Activated T-helper 1 cell treated with anti-CD3 and anti-CD28 coated beads, Interleukin-12 subunit alpha, Interleukin-12 subunit beta, Interleukin-2, Interleukin-4 antibody, amounts not matched to agents 30 ng/mL and 10 ng/mL and 1 ng/mL, durations not matched to agents 14 hours and 24 hours and 36 hours (primary cell): Measurements from ENCODE around the gene DIPK1B. TPM values are rescaled to one million over a fixed set of nuclear protein-coding genes. Genes with fewer than 3 reads are reported as not detected.

Source experiments
- DNase-seq: peaks from one replicate; pipeline ENCODE4 v3.0.0; 2021; ENCODE audit warnings: low spot score
- H3K27ac Mint-ChIP-seq: one replicate; pipeline ENCODE4 v1.8.0; 2021; ENCODE audit warnings: mild to moderate bottlenecking, mixed read lengths
- H3K27me3 Mint-ChIP-seq: one replicate; pipeline ENCODE4 v1.8.0; 2022; ENCODE audit warnings: mild to moderate bottlenecking, moderate library complexity, mixed read lengths; ENCODE audit not compliant: insufficient read depth
- H3K36me3 Mint-ChIP-seq: one replicate; pipeline ENCODE4 v1.8.0; 2021; ENCODE audit warnings: low read depth, mixed read lengths
- H3K4me1 Mint-ChIP-seq: one replicate; pipeline ENCODE4 v1.8.0; 2021; ENCODE audit warnings: low read depth, mixed read lengths
- H3K4me3 Mint-ChIP-seq: one replicate; pipeline ENCODE4 v1.8.0; 2021; ENCODE audit warnings: mild to moderate bottlenecking, moderate library complexity, mixed read lengths
- H3K9me3 Mint-ChIP-seq: one replicate; pipeline ENCODE4 v1.8.0; 2021; ENCODE audit warnings: mixed read lengths
- intact Hi-C: fragments of 100-400 bp; cut with micrococcal nuclease; formaldehyde crosslinking; loops from one replicate; pipeline ENCODE4 v1.15.1; 2024
- total RNA-seq: library from RNA; stranded (reverse); gene quantifications from 2 replicates; pipeline ENCODE4 v1.2.3, GENCODE V29; 2022

Gene DIPK1B
- total RNA-seq, 1 donor from 2014 or later, result 0.88 TPM

DNA sequence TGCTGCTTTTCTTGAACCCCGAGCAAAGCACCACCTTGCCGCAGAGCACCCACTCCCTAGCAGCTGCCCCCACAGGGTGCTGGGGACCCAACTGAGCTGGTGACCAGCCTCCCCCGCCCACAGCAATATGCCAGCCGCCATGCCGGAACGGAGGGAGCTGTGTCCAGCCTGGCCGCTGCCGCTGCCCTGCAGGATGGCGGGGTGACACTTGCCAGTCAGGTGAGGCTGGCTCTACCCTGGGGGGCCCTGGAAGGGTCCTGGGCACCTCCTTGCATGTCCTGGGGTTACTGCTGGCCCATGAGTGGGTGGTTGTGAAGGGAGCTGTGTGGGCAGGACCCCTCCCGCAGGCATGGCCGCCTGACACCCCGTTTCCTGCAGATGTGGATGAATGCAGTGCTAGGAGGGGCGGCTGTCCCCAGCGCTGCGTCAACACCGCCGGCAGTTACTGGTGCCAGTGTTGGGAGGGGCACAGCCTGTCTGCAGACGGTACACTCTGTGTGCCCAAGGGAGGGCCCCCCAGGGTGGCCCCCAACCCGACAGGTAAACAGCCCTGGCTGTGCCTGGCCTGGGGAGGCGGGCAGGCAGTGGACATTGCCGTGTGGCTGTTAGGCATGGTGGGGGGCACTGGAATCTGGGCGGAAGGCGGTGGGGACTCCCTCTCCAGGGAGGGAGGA, 42.4 kb upstream of the DIPK1B start:
- intact Hi-C loops, result no loop called here
- Mint-ChIP-seq H3K4me3 (no peak overlapping the region), H3K27me3 (peaks cover 10% of the 10 kb centered on the region), H3K36me3 (no peaks in the 10 kb centered on the region), H3K4me1 (no peaks in the 10 kb centered on the region), H3K27ac (no peak overlapping the region), H3K9me3 (no peaks in the 10 kb centered on the region)
- DNase-seq, result no peak

DNA sequence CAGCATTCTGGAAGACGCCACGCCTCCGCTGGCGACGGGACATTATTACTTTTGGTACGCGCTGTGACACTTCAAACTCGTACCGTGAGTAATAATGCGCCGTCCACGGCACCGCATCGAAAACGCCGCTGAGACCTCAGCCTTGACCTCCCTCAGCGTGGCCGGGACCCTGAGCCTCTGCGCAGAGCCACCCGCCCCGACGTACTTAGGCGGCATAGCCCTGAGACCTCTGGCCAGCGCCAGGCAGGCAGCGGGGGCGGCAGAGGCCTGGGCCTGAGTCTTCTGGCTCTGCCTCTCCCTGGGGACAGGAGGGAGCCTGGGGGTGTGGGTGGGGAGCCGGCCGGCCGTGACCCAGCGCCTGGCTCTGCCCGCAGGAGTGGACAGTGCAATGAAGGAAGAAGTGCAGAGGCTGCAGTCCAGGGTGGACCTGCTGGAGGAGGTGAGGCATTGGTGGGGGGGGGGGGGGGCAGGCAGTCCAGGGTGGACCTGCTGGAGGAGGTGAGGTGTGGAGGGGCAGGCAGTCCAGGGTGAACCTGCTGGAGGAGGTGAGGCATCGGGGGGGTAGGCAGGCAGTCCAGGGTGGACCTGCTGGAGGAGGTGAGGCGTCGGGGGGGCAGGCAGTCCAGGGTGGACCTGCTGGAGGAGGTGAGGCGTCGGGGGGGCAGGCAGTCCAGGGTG, 41.7 kb upstream of the DIPK1B start:
- Mint-ChIP-seq H3K27ac (no peak overlapping the region), H3K4me1 (no peaks in the 10 kb centered on the region), H3K27me3 (peaks cover 7% of the 10 kb centered on the region), H3K4me3 (no peak overlapping the region), H3K36me3 (no peaks in the 10 kb centered on the region), H3K9me3 (no peaks in the 10 kb centered on the region)
- intact Hi-C loops, result no loop called here
- no peak for DNase-seq

DNA sequence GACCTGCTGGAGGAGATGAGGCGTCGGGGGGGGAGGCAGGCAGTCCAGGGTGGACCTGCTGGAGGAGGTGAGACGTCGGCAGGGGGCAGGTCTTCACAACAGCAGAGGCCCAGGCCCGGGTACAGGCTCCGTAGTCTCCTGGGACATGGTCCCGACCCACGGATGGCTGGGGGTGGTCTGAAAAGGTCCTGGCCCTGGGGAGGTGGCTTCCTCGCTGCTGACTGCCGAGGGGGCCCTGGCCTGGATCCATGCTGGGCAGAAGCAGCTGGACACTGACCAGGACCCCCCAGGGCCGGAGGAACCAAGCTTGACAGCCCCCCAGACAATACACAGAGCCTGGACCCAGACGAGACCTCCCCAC, 41.1 kb upstream of the DIPK1B start:
- intact Hi-C loops, result no loop called here
- Mint-ChIP-seq H3K27me3 (peaks cover 7% of the 10 kb centered on the region), H3K36me3 (no peaks in the 10 kb centered on the region), H3K9me3 (no peaks in the 10 kb centered on the region), H3K4me1 (no peaks in the 10 kb centered on the region), H3K27ac (no peak overlapping the region), H3K4me3 (no peak overlapping the region)
- no peak for DNase-seq

DNA sequence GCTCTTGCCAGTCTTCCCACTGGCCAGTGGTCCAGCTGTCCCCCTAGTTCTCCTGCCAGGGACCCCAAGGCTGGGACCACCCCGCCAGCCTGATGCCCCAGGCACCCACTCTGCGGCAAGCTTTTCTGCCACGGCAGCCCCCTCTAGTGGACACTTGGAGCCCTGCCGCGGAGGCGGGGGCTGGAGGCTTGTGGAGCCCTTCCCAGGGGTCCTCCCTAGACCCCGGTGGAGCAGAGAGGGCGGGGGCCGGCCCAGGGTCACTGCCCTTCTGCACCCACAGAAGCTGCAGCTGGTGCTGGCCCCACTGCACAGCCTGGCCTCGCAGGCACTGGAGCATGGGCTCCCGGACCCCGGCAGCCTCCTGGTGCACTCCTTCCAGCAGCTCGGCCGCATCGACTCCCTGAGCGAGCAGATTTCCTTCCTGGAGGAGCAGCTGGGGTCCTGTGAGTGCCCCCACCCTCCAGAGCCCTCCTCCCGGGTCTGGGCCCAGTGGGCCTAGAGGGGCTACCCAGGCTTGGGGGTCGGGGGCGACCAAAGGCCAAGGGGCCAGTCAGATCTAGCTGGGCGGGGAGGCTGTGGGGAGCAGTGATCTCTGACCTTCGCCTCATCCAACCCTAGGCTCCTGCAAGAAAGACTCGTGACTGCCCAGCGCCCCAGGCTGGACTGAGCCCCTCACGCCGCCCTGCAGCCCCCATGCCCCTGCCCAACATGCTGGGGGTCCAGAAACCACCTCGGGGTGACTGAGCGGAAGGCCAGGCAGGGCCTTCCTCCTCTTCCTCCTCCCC, 40.5 kb upstream of the DIPK1B start:
- H3K4me3 Mint-ChIP-seq, result no peak overlapping the region
- DNase-seq, result no peak
- intact Hi-C loops, result no loop called here

DNA sequence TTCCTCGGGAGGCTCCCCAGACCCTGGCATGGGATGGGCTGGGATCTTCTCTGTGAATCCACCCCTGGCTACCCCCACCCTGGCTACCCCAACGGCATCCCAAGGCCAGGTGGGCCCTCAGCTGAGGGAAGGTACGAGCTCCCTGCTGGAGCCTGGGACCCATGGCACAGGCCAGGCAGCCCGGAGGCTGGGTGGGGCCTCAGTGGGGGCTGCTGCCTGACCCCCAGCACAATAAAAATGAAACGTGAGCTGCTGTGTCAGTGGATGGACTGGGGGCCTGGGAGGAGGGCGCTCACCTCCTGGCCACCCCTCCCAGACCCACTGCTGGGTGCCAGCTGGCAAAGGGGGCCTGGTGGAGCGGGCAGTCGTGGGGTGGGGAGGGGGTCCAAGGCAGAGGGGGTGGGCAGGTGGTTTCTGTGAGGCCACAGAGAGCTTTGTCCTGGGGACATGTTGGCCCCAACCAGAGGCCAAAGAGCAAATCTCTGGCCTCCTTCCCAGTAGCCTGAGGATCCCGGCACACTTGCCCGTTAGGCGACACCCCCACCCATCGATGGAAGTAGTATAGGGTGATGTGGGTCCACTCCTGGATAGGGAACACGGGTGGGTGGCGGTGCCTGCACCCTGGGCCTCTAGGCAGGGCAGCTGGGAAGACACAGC, 39.8 kb upstream of the DIPK1B start:
- Mint-ChIP-seq H3K27me3 (peaks cover 2% of the 10 kb centered on the region), H3K4me1 (no peaks in the 10 kb centered on the region), H3K9me3 (no peaks in the 10 kb centered on the region), H3K4me3 (no peak overlapping the region), H3K27ac (no peak overlapping the region), H3K36me3 (no peaks in the 10 kb centered on the region)
- intact Hi-C loops, result no loop called here
- DNase-seq, result no peak

More for the DNA sequence above, 40.5 kb upstream of the DIPK1B start:
- Mint-ChIP-seq H3K27ac (no peak overlapping the region), H3K4me1 (no peaks in the 10 kb centered on the region), H3K9me3 (no peaks in the 10 kb centered on the region), H3K36me3 (no peaks in the 10 kb centered on the region), H3K27me3 (peaks cover 2% of the 10 kb centered on the region)

DNA sequence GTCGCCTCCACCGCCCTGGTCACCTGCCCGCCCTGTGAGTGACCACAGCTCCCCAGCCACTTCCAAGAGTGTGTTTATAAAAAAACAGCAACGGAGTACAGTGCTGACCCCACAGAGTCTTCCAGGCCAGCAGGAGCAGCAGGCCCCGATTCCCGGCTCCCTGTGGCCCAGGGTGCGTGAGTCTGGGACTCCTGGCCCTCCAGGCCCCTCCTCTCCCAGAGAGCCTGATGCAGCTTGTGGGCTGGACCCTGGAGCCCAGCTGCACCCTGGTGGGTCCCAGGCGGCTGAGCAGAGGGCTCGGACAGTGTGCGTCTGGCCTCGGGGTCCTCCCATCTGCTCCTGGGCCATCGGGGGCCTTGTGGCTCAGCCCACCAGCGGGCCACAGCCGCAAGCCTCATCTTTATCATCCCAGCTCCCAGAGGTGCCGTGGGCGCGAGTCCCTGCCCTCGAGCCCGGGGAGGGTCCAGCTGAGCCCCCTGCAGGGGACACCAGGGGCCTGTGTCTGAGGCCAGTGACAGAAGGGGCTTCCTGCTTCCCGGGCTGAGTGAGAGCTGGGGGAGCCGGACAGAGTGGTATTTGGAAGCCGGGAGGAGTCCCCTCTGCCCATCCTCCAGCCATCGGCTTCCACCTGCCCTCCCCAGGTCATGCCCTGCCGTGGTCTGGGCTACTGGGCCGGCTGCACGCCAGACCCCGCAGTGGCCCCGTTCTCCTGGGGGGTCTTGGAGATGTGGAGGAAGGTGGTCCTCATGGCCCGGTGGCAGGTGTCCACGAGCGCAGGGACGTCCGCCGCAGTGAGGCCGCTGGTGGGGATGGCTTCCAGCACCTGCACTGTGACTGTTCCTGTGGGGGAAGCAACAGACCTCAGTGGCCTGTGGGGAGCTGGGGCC, 39.0 kb upstream of the DIPK1B start:
- peaks cover 2% of the 10 kb centered on the region for H3K27me3 Mint-ChIP-seq
- H3K4me3 Mint-ChIP-seq, result no peak overlapping the region
- no peaks in the 10 kb centered on the region for H3K9me3 Mint-ChIP-seq
- intact Hi-C loops, result no loop called here
- no peaks in the 10 kb centered on the region for H3K4me1 Mint-ChIP-seq
- DNase-seq, result no peak
- no peaks in the 10 kb centered on the region for H3K36me3 Mint-ChIP-seq
- H3K27ac Mint-ChIP-seq, result no peak overlapping the region

DNA sequence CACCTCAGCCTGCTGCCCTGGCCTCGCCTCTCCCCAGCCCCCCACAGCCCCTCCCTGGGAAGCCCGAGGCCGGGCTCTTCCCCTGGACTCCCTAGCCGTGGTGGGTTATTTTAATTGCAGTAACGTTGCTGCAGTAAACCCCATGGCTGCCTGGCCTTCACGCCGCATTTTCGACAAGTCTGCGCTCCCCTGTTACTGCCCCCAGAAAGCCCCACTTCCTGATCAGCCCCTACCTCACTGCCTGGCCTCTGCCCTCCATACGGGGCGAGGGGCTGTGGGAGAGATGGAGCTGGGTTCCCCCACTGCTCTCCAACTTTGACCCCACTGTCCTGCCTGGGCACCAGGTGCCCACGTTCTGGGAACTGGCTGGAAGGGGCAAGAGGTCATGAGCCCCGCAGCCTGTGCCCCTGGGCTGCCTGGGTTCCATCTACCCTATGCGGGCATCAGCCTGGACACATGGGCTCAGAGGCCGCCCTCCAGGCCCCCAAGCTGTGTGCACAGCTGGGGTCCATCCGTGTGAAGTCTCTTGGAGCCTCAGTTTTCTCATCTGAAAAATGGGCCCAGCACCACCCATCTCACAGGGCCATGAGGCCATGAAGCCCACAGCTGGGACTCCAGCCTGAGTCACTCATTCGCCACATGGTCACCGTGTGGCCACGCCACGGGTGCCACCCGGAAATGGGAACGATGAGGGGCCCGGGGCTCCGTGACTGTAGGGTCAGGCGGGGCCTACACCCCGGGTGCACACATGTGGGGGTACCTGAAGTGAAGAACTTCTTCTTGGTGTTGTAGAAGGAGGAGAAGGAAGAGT, 38.2 kb upstream of the DIPK1B start:
- intact Hi-C loops, result no loop called here
- no peaks in the 10 kb centered on the region for H3K36me3 Mint-ChIP-seq
- no peaks in the 10 kb centered on the region for H3K27me3 Mint-ChIP-seq
- no peak overlapping the region for H3K27ac Mint-ChIP-seq
- H3K9me3 Mint-ChIP-seq, result no peaks in the 10 kb centered on the region
- no peak for DNase-seq
- no peaks in the 10 kb centered on the region for H3K4me1 Mint-ChIP-seq
- H3K4me3 Mint-ChIP-seq, result no peak overlapping the region

DNA sequence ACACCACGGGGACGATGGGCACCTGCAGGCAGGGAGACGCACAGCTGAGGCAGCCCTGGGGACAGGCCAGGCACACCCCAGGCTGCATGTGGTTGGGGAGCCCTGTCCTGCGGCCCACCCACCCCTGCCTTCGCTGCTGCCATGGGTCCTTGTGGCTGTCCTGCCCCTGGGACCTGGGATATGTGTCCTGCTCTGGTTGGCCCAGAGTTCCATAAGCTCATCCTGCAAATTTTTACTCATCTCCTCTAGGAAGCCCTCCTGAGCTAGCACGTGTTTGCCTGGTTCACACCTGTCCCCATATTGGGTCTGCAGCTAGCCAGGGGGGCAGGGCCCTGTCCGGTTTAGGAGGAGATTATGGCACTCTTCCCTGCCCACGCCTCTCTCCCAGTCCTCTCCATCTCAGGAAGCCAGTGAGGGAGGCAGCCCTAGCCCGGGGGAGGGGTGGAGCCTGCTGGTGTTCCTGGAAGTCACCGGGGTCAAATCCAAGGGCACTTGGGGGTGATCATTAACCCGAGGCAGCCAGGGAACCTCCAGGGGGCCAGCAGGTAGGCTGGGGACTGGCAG, 37.5 kb upstream of the DIPK1B start:
- H3K9me3 Mint-ChIP-seq, result no peaks in the 10 kb centered on the region
- no peaks in the 10 kb centered on the region for H3K27me3 Mint-ChIP-seq
- H3K4me3 Mint-ChIP-seq, result no peak overlapping the region
- intact Hi-C loops, result no loop called here
- no peak overlapping the region for H3K27ac Mint-ChIP-seq
- no peaks in the 10 kb centered on the region for H3K4me1 Mint-ChIP-seq
- DNase-seq, result no peak
- no peaks in the 10 kb centered on the region for H3K36me3 Mint-ChIP-seq

DNA sequence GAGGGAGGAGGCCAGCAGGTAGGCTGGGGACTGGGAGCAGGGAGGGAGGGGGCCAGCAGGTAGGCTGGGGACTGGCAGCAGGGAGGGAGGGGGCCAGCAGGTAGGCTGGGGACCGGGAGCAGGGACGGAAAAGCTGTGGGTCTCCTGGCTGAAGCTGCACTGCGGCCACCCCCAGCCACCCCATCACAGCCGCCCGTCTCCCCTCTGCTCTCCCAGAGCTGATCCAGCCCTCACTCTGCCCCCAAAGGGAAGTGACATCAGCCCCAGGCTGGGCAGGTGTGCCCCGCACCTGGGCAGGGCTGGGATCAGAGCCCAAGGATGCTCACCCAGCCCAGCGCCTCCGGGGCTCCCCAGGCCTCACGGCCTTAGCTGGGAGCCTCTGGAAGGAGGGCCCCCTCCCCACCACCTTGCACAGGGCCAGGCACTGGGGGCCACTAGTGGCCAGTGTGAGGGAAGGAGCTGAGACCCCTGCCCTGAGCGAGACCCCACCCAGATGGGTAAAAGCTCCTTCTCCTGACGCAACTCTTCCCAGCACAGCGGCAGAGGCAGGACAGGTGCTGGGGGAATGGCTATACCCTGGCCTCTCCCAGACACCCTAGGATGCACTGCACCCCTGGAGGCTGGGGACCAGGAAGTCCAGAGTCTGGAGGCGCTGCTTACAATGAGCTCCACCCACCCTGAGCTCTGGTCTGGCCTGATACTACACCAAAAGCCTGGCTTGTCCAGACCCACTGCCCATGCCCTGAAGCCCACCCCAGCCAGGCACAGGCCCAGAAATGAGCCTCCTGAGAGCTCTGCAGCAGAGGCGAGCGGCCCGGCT, 36.7 kb upstream of the DIPK1B start:
- DNase-seq, result no peak
- intact Hi-C loops, result no loop called here
- no peaks in the 10 kb centered on the region for H3K36me3 Mint-ChIP-seq
- no peaks in the 10 kb centered on the region for H3K27me3 Mint-ChIP-seq
- no peaks in the 10 kb centered on the region for H3K4me1 Mint-ChIP-seq
- H3K9me3 Mint-ChIP-seq, result no peaks in the 10 kb centered on the region
- no peak overlapping the region for H3K4me3 Mint-ChIP-seq
- no peak overlapping the region for H3K27ac Mint-ChIP-seq

DNA sequence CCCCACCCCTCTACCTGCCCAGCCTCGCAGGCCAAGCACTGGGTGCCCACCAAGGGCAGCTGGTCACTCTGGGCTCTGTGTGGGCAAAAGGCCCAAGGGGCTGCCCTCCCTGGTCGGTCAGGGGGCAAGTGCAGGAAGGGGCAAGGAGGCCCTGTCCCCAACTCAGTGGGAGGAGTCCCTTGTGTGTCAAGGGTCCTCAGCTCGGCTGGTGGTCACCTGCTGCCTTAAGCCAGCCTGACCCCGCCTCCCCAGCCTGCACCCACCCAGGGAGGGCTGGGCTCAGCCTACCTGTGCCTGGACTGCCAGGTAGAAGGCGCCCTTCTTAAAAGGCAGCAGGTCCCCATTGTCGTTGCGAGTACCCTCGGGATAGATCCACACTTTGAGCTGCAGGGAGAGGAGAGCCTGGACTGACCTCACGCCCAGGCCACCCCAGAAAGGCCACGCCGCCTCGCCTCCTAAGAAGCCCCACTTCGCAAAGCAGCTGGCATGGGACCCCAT, 36.0 kb upstream of the DIPK1B start:
- H3K27me3 Mint-ChIP-seq, result no peaks in the 10 kb centered on the region

More for the DNA sequence above, 36.0 kb upstream of the DIPK1B start:
- no peaks in the 10 kb centered on the region for H3K4me1 Mint-ChIP-seq
- intact Hi-C loops, result no loop called here
- no peak for DNase-seq
- H3K9me3 Mint-ChIP-seq, result no peaks in the 10 kb centered on the region
- no peak overlapping the region for H3K27ac Mint-ChIP-seq
- H3K36me3 Mint-ChIP-seq, result no peaks in the 10 kb centered on the region
- no peak overlapping the region for H3K4me3 Mint-ChIP-seq
